NCI-H1436 treated with DMSO at 0.1 percent for 48 hours (cell line): ENCODE data around the gene IFT27.
"Not testable (repeated sequence)": the region's sequence is repeated elsewhere in the genome, so short reads cannot be mapped to it uniquely, and the experiment has no call there.

Experiments used
- DNase-seq: peaks from one replicate; lab custom pipeline; 2025; lab: John Stamatoyannopoulos, UW

IFT27 gene

DNA sequence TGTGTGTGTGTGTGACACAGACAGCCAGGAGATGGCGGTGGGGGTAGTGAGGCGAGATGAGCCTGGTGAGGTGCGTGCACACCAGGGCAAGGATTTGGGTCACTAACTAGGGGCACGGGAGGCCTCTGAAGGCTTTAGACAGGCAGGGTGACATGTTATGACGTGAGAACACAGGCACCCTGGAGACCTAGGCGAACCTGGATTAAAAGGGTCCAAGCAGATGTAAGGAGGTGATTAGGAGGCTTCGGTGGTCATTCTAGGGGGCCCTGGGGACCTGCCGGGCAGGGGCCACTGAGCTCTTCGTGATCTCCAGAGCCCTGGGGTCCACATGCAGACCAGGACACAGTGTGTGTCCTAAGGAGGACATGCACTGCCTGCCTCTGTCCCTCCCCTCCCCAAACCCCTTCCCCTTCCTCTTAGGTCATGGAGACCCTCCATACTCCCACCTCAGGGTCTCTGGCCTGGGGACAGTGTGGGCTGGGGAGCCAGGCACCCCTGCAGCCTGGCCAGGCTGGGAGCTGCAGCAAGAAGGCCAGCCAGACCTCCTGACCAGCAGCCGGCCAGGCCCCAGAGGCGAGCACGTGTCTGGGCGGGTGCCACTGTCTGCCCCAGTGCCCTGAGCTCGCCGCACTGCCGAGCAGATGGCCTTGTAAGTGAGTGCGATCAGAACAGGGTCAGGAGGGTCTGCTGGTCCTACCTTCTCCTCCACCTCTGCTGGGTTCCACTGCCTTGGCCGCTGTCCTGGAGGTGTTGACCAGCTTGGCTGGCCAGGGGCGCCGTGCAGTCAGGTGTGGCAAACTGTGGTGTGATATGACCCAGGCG, 32.1 kb downstream of the IFT27 start:
- no peak for DNase-seq

DNA sequence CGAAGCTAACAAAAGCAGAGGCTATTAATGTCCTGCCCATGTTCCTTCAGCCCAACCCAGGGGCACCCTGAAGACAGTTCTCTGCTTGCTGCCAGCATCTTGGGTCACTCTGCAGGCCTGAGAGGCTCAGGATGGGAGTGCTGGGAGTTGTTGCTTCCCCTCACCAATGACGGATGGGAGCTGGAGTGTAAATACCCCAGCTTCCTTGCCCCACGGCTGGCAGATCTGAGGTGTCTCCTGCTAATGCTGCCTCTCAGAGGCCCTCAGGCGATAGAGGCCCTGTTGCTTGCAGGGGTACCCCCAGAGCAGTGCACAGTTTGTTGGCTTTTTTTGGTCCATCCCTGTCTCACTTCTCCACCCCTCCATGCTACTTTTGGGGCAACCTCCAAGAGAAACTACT, 32.9 kb downstream of the IFT27 start:
- DNase-seq, result no peak

DNA sequence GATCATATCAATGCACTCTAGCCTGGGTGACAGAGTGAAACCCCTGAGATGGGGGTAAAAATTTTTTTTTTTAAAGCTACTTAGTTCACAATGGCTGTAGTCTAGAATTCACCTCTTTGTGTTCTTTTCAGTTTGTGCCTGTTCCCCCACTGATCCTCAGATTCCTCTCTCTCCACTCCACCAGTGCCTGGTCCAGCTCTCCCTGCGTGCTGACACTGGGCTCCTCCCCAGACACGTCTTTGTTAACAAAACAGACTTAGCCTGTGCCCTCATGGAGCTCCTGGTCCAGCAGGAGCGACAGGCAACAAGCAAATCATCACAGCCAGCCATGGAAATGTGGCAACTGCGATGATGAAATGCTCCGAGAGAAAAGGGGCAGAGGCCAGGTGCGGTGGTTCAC, 34.0 kb downstream of the IFT27 start:
- no peak for DNase-seq

DNA sequence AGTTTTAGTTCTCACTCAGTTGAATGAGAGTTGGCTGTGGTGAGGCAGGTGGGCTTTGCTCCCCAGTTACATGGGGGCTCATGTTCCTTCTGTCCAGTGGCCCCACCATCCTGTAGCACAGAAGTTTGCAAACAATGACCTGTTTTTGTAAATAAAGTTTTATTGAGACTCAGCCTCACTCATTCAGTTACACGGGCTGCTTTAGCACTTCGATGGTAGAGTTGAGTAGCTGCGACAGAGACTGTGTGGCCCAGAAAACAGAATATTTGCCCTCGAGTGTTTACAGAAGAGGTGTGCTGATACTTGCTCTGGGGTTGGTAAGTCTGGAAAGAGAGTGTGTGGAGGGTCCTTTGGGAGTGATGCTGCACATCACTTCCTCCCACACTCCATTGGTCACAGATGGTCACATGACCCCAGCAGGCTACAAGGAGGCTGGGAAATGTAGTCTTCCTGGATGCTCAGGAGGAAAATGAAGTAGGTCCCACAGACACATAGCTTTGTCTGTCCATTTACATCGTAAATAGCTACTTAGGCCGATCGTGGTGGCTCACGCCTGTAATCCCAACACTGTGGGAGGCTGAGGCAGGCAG, 34.6 kb downstream of the IFT27 start:
- no peak for DNase-seq

DNA sequence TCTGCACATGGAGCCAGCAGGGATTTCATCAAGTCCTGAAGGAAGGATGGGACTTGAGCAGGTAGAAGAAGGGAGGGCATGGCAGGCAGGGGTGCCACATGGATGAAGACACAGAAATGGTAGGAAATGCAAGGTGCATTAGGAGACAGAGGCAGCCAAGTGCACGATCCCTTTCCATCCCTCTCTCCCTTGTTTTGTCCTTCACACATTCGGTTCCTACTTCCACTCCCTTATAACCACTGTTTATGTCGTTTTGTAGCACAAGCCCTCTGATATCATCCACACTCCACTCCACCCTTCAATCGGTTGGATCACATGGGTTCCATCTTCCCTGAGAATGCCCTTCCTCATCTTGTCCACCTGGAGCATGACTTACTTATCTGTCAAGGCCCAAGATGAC, 35.2 kb downstream of the IFT27 start:
- no peak for DNase-seq

DNA sequence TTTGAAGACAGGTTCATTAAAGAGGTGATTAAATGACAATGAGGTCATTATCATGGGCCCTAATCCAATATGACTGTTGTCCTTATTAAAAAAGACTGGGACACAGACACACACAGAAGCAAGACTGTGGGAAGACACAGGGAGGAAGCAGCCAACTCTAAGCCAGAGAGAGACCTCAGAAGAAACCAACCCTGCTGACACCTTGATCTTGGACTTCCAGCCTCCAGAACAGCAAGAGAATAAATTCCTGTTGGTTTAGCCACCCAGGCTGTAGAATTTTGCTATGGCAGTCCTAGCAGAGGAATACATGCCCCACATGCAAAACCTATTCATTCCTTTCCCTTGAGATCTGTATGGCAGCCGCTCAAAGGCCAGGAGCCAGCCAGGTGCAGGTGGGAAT, 36.7 kb downstream of the IFT27 start:
- no peak for DNase-seq

DNA sequence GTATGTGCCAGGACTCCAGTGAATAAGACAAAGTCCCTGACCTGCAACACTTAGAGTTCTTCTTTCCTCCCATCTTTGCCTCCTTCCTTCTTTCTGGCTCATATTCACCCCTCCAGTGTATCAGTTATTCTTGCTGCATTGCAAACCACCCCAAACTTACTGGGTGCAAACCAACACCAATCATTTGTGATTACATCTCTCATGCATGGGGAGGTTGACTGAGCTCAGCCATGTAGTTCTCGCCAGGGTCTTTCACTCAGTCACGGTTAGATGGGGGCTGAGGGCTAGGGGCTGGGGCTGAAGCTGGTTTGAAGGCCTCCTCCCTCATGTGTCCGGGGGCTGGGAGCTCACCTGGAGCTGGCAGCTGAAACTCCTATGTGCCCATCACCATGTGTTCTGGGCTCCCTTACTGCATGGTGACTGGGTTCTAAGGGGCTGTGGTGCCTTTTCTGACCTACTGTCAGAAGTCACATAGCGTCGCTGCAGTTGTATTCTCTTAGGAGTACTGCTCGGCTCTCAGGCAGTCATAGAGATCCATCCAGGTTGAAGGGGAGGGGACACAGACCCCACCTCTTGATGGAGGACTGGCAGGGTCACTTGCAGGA, 37.4 kb downstream of the IFT27 start:
- DNase-seq, result no peak

DNA sequence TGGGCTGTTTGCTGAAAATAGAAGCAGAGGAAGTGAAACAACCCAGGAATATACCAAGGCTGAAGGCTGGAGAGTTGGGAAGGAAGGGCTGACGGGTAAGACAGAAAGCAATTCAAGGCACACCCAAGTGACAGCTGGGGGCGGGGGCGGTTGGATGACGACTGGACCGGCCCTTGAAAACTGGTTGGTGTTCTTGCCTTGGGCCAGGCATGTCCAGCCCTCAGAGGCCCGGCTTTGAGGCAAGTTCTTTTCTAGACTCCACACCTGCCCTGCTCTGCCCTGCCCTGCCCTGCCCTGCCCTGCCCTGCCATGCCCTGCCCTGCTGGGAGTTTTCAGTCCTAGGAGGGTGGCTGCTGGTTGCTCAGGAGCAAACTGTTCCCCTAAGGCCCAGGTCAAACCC, 38.1 kb downstream of the IFT27 start:
- no peak for DNase-seq

DNA sequence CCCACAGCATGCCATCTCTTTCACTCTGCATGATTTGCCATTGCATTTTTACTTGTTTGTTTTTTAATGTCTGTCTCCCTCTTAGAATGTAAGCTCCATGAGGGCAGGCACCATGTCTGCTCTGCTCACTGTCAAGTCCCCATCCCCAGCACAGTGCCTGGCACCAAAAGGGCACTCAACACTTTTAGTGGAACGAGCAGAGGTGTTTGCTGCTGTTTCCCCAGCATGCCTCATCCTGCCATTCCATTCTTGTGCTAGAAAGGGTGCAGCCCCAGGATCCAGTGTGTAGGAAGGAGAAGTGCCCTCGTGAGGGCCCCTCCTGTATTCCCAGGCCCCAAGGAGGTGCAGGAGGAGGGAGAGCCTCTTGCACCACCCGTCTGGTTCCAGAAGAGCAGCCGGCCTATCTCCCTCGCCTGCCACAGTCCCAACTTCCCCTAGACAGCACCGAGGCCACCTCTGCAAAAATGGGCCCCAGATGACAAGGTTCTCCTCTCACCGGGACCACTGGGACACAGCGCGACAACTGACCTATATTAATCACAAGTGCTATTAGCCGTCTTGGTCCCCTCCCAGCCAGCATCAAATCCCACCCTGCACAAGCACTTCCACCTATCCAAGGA, 39.1 kb downstream of the IFT27 start:
- DNase-seq, result no peak

DNA sequence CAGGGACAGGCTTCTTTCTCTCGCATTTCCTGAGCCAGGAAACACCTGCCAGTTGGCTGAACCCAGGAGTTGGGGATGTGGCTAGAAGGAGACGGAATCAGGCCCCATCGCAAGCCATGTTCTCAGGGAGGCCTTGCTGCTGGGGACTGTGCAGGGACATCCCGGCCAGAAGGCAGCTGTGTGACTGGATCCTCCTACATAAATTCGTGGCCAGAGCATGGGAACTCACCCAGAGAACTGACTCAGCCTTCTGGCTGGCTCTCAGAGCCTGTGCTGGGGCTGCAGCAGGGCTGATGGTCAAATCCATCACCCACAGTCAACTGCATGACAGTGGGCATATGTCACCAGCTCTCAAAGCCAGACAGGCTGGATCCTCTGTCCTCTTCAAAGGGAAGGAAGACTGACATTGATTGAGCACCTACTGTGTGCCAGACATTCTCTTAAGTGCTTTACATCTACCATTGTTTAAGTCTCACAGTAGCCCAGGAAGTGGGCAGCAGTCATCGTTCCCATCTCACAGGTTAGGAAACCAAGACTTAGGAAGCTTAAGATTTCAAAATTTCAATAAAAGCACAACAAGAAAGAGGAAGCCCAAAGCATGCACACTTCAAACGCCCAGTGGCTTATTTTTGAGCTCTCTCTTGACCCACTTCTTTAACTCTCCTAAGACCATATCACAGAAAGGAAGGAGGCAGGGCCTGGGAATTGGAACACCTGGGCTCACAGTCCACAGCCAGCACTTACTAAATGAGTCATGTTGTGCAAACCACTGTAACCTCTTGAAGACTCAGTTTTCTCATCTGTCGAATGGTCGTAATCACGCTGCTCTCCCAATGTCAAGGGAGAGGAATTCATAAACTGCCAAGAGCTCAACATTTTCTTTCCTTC, 41.5 kb downstream of the IFT27 start:
- no peak for DNase-seq

DNA sequence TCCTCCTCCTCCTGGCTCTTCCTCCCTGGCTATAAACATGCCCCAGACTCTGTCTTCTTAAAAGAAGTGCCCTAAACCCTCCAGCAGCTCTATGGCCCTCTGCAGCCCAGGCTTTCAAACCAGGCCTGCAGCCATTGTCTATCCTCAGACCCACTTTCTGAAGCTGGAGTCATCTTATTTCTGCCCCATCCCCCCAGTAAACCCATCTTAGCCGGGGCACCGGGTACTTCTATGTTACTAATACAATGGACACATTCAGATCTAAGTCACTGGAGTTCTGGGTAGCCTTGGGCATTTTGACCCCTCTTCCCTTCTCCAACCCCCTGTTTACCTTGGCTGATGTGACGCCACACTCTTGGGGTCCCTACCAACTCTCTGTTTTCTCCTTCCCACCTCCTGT, 42.6 kb downstream of the IFT27 start:
- no peak for DNase-seq

DNA sequence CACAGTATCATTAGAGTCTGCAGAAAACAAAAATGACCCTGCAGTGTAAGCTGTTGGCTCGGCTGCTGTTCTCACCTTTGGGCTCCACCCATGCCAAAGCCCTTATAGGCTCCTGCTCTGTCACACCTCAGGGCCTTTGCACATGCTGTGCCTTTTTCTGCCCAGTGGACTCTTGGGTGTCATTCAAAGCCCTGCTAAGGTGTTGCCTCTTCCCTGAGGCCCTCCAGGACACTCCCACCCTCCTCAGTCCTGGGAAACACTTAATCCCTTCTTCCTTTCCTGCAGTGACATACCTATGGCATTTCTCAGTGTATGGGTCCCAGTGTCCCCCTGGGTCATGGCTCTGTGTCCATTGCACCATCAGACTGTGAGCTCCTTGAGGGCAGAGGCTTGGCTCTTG, 43.3 kb downstream of the IFT27 start:
- no peak for DNase-seq

DNA sequence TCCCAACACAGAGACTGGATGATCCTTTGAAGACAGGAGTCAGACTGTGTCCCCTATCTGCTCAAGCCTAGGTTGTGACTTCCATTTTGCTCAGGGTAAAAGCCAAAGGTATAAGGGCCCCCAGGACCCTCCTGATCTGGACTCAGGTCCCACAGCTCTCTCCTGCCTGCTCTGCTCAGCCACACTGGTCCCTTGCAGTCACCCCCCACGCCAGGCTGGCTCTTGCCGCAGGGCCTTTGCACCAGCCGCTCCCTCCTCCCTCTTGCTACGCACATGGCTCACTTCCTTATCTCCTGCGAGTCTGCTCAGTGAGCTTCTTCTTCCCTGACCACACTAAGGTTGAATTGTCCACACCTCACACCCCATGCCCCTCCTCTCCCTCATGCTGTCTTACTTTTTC, 44.0 kb downstream of the IFT27 start:
- DNase-seq, result no peak

DNA sequence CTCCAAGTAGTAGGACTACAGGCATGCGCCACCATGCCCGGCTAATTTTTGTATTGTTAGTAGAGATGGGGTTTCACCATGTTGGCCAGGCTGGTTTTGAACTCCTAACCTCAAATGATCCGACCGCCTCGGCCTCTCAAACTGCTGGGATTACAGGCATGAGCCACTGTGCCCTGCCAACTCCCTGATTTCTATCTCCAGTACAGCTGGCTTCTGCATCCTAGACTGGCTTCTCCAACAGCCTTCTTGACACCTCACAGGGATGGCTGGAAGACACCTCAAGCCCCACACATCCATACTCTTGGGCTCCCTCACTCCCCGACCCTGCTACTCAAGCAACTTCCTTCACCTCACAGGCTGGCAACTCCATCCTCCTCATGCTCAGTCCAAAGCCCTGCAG, 44.6 kb downstream of the IFT27 start:
- not testable (repeated sequence) for DNase-seq

DNA sequence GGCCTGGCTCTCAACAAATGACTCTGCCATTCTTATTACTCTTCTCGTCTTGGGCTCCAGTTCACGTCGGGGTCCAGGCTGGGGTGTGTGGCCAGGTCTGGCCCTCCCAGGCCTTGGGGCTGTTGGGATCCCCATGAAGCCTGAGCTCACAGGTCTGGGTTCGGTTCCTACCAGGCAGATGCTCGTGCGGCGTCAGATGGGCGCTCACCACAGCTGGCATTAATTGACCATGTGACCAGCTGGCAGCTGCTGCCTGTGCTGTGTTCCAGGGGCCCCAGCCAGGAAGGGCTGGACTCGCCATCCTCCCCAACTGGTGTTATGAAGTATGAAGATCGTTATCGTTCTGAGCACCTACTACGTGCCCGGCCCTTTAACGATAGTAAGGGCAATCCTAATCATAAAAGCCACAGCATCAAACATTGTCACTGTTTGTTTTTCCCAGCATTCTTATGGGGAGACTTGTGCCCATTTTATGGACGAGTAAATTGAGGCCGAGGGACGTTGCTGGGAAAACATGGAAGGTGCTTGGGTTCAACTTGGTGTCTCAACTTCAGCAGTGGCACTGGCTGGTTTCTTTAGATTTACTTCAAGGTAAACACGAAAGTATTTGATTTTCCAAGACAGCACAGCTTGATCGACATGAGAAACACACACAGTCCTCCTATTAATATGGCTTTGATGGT, 45.6 kb downstream of the IFT27 start:
- no peak for DNase-seq

DNA sequence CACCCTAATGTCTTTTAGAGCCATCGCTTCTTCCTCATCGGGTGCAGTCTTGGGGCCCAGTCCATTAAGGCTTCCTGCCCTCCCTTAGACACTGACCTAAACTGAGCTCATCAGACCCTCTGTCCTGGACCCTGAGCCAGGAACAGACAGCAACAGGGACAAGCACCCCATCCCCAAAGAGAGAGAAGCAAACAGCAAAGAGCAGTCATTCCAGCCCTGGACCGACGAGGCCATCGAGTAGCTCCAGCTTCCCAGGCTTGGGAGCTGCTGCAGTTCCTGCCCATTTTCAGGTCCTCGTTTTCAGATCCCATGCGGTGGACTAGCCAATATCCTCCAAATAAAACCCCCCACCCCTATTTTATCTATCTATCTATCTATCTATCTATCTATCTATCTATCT, 46.6 kb downstream of the IFT27 start:
- no peak for DNase-seq

DNA sequence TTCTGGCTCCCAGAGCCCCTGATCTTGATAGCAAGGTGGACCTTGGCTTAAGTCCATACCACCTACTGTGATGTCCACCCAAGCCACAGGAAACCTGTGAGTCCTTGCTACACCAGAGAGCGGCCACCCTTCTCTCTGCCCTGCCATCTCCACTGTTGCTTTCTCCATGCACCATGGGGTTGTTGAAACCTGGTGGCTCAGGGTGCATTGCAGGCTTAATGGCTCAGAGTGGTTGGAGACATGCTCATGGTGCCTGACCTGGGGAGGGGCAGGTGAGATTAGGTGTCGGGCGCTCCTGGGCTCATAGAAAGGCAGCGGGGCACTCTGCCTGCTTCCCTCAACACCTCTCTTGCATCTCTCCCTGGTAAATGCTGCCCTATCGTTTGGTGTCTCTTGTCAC, 47.4 kb downstream of the IFT27 start:
- no peak for DNase-seq

DNA sequence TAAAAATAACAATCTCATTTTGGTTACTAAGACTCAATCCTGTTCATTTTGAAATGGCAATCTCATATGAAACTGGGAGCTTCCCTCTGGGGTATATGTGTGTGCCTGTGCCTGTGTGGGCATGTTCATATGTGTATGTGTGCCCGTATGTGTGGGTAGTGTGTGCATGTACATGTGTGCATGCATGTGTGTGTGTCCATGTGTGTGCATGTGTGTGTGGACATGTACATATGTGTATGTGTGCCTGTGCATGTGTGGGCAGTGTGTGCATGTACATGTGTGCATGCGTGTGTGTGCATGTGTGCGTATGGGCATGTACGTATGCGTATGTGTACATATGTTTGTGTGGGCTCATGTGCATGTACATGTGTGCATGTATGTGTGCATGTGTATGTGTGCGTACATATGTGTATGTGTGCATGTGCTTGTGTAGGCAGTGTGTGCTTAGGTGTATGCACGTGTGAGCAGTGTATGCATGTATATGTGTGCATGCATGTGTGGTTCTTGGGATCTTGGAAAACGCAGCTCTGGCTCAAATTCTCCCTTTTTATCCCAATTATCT, 47.9 kb downstream of the IFT27 start:
- DNase-seq, result no peak

DNA sequence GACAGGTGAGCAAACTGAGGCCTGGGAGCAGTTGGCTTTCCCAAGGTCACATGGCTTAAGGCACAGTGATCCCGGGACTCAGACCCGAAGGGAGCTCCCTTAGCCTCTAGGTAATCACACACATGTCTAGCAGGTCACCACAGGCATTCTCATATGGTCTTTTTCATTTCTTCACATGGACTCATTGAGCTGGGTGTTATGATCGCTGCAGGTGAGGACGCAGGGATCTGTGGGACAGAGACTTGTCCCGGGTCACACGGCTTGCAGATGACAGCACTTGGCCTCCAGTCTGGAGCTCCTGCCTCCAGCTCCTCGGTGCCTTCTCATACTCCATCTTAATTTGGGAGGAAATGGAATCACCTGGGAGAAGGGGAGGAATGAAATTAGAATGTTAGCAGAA, 48.8 kb downstream of the IFT27 start:
- DNase-seq, result no peak

DNA sequence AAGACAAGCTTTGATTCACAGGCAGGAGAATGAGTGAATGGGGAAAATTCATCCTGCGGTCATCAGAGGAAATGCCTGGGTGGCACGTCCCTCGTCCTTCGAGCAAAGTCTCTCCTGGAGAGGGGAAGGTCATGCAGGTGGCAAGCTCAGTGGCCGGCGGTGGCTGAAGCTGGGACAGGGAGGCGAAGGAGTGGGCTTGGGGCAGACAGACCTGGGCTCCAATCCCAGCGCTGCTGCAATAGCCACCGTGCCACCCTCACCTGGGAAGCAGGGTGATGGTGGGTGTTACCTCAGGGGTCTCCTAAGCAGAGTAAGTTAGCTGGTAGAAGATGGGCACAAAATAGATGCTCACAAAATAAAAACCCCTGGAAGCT, 49.9 kb downstream of the IFT27 start:
- DNase-seq, result no peak

DNA sequence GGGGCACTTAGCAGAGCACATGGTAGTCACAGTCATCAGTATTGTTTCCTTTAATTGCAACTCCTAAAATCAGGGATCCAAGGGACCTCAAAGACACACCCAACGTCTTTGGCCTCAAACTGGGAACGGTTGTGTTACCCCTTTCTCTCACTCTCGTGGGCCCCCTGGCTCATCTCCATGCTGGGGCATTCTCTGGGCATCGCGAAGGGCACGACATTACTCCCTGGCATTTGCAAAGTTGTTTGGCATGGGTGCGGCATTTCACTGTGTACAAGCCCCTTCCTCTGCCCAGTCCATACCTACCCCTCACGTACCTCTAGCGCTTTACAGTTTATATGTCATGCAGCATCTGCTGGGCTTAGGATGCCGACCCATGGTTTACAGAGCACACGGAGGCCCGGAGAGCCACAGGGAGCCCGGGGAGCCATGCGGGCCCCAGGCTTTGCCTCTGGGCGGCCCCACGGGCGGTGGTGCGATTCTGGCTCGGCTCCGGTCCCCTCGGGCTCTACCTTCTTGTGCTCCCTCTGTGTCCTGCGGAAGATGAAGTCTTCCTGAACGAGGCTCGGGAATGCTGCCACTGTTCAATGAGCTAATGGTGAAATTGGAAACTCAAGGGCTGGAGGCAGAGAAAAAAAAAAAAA, 50.4 kb downstream of the IFT27 start:
- DNase-seq, result no peak
